Mesenchymal stem cell (in vitro differentiated cells and primary cell): Measurements from ENCODE around the gene ALDOA. TPM values are rescaled to one million over a fixed set of nuclear protein-coding genes. Genes with fewer than 3 reads are reported as not detected.
"Not testable (repeated sequence)": the region's sequence is repeated elsewhere in the genome, so short reads cannot be mapped to it uniquely, and the experiment has no call there.

ENCODE experiments used
- DNase-seq: peaks from one replicate; pipeline ENCODE4 v3.0.0-alpha.2; 2013
- H2AFZ ChIP-seq: one replicate; pipeline ENCODE4 v1.6.1; 2013; ENCODE audit warnings: low read depth, mild to moderate bottlenecking, control low read depth, inconsistent platforms, low read length, moderate library complexity
- H2AK5ac ChIP-seq: 2 replicates; pipeline ENCODE4 v1.6.1; 2013; ENCODE audit warnings: low read length, moderate library complexity, mild to moderate bottlenecking, inconsistent platforms; ENCODE audit not compliant: severe bottlenecking
- H2BK120ac ChIP-seq: one replicate; pipeline ENCODE4 v1.6.1; 2013; ENCODE audit warnings: low read depth, mild to moderate bottlenecking, inconsistent platforms, low read length, moderate library complexity
- H2BK12ac ChIP-seq, 2 experiments: one replicate each; pipeline ENCODE4 v1.6.1; 2013; ENCODE audit warnings: inconsistent platforms in 2 of 2, low read length in 2 of 2, mild to moderate bottlenecking in 2 of 2, moderate library complexity in 2 of 2, control low read depth in 1 of 2
- H2BK15ac ChIP-seq: one replicate; pipeline ENCODE4 v1.6.1; 2013; ENCODE audit warnings: mild to moderate bottlenecking, low read depth, inconsistent platforms; ENCODE audit not compliant: poor library complexity, severe bottlenecking
- H2BK5ac ChIP-seq: 2 replicates; pipeline ENCODE4 v1.6.1; 2013; ENCODE audit warnings: low read depth, mild to moderate bottlenecking, low read length, control low read depth, inconsistent platforms; ENCODE audit not compliant: poor library complexity, severe bottlenecking
- H3K14ac ChIP-seq, 2 experiments: one replicate each; pipeline ENCODE4 v1.6.1; 2013; ENCODE audit warnings: inconsistent platforms in 2 of 2, low read length in 2 of 2, control low read depth in 1 of 2, mild to moderate bottlenecking in 1 of 2, moderate library complexity in 1 of 2
- H3K18ac ChIP-seq, 2 experiments: one replicate each; pipeline ENCODE4 v1.6.1; 2013; ENCODE audit warnings: inconsistent platforms in 2 of 2, low read length in 2 of 2, control low read depth in 1 of 2, low read depth in 1 of 2, mild to moderate bottlenecking in 1 of 2
- H3K23ac ChIP-seq, 2 experiments: one replicate each; pipeline ENCODE4 v1.6.1; 2013; ENCODE audit warnings: inconsistent platforms in 2 of 2, low read length in 2 of 2, mild to moderate bottlenecking in 2 of 2, moderate library complexity in 2 of 2, control low read depth in 1 of 2
- H3K27ac ChIP-seq: 2 replicates; pipeline ENCODE4 v1.5.1; 2013; ENCODE audit warnings: mild to moderate bottlenecking, moderate library complexity, low read length, control low read depth, inconsistent platforms; ENCODE audit not compliant: poor library complexity, severe bottlenecking
- H3K27me3 ChIP-seq, 2 experiments: 2 replicates each; pipeline versions ENCODE4 v1.6.1 to v1.7.0; 2013; ENCODE audit warnings: low read length in 2 of 2, mild to moderate bottlenecking in 2 of 2, moderate library complexity in 2 of 2, control low read depth in 1 of 2, inconsistent platforms in 1 of 2; ENCODE audit not compliant: control insufficient read depth in 1 of 2, insufficient read depth in 1 of 2
- H3K36me3 ChIP-seq, 2 experiments: 2 replicates each; pipeline versions ENCODE4 v1.6.1 to v1.7.0; 2013; ENCODE audit warnings: low read length in 2 of 2, control low read depth in 1 of 2, inconsistent platforms in 1 of 2, low read depth in 1 of 2, mild to moderate bottlenecking in 1 of 2; ENCODE audit not compliant: insufficient read depth in 2 of 2, control insufficient read depth in 1 of 2
- H3K4ac ChIP-seq, 2 experiments: one replicate each; pipeline ENCODE4 v1.6.1; 2013; ENCODE audit warnings: inconsistent platforms in 2 of 2, low read length in 2 of 2, mild to moderate bottlenecking in 2 of 2, moderate library complexity in 2 of 2, control low read depth in 1 of 2, low read depth in 1 of 2
- H3K4me1 ChIP-seq: 2 replicates; pipeline ENCODE4 v1.6.1; 2013; ENCODE audit warnings: low read depth, low read length, control low read depth; ENCODE audit not compliant: control insufficient read depth, insufficient read depth
- H3K4me2 ChIP-seq: 2 replicates; pipeline ENCODE4 v1.6.1; 2013; ENCODE audit warnings: low read length, mild to moderate bottlenecking, inconsistent platforms; ENCODE audit not compliant: poor library complexity, severe bottlenecking
- H3K4me3 ChIP-seq, 2 experiments: 2 replicates each; pipeline versions ENCODE4 v1.5.1 to v1.7.0; 2013; ENCODE audit warnings: low read length in 2 of 2, mild to moderate bottlenecking in 2 of 2, control low read depth in 1 of 2, low read depth in 1 of 2; ENCODE audit not compliant: insufficient read depth in 1 of 2
- H3K79me1 ChIP-seq: replicated peaks from 2 replicates; pipeline ENCODE4 v1.6.1; 2013; ENCODE audit warnings: mild to moderate bottlenecking, control low read depth, low read length, inconsistent platforms; ENCODE audit not compliant: poor library complexity, severe bottlenecking
- H3K9ac ChIP-seq: 2 replicates; pipeline ENCODE4 v1.7.0; 2013; ENCODE audit warnings: mild to moderate bottlenecking, low read length, moderate library complexity
- H3K9me3 ChIP-seq: 2 replicates; pipeline ENCODE4 v1.7.0; 2013; ENCODE audit warnings: mild to moderate bottlenecking, low read length; ENCODE audit not compliant: control insufficient read depth
- H4K8ac ChIP-seq: one replicate; pipeline ENCODE4 v1.6.1; 2013; ENCODE audit warnings: inconsistent platforms, mild to moderate bottlenecking, low read length, moderate library complexity
- H4K91ac ChIP-seq: one replicate; pipeline ENCODE4 v1.6.1; 2013; ENCODE audit warnings: mild to moderate bottlenecking, low read length, inconsistent platforms
- WGBS: methylation state at CpG from one replicate; pipeline ENCODE4 v1.1.7; 2013; ENCODE audit warnings: mixed read lengths; 5-methylcytosine and 5-hydroxymethylcytosine counted together
- polyA plus RNA-seq, 2 experiments: library from polyadenylated mRNA; stranded (reverse); fragments of 200-250 nt; gene quantifications; one replicate each; pipeline ENCODE4 v1.2.3, GENCODE V29; 2013

The ALDOA gene
- polyA plus RNA-seq (2013, experiment 1 of 2): 915 TPM
- polyA plus RNA-seq (2013, experiment 2 of 2): 888 TPM

DNA sequence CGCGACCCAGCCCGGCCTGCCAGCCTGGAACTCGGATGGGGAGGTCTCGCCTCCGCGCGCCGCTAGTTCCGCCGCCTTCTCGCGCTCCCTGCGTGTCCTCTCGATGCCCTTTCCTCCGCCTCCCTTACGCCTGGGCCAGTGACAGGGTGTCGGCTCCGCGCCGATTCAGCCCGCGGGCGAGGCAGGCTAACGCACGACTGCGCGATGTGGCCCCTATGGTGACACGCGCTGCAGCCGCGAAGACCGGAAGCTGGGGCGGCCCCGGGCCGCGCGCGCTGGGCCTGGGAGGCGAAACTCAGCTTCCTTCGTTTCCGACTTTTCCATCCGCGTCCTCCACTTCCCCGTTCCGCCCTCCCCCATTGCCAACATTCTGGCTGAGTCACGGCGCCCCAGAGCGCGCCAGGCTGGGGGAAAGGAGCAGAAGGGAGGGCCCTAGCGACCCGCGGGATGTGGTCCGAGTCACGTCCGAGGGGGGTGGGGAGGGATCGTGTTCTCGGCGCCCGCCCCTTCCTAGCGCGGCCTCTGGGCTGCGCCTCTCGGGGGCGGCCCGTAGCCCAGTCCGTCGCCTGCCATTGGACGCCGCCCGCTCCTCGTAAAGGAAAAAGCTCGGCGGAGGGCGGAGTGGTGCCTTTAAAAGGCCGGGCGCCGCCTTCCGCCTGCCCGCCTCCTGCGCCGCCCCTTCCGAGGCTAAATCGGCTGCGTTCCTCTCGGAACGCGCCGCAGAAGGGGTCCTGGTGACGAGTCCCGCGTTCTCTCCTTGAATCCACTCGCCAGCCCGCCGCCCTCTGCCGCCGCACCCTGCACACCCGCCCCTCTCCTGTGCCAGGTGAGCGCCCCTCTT lies at the start of gene ALDOA:
Gene ALDOA (plus strand): TSS at position 659 of the 841 bp plus-strand sequence. CDS start 1,138 bp downstream, outside the sequence.
- Histone ChIP-seq H3K18ac (peak within 1 kb of the TSS; percentile 95 to 100), H3K27ac (peak within 1 kb of the TSS; percentile 97), H3K36me3 (peaks cover 38 to 42% of the 10 kb centered on the region in 2 experiments), H3K4ac (peak within 1 kb of the TSS; percentile 95 to 99), H4K91ac (peak within 1 kb of the TSS; percentile 98), H2BK12ac (peak within 1 kb of the TSS; percentile 61 to 86), H2BK15ac (peak within 1 kb of the TSS; percentile 86), H2AFZ (peak within 1 kb of the TSS; percentile 74), H2AK5ac (peak within 1 kb of the TSS; percentile 61), H3K4me3 (peak within 1 kb of the TSS; percentile 98), H2BK5ac (peak within 1 kb of the TSS; percentile 93), H3K79me1 (peaks cover 6% of the 10 kb centered on the region), H3K9me3 (no peaks in the 10 kb centered on the region), H3K14ac (peak within 1 kb of the TSS; percentile 77 to 100), H3K23ac (peak within 1 kb of the TSS; percentile 81 to 85), H3K4me2 (peak within 1 kb of the TSS; percentile 98), H3K4me1 (peaks cover 36% of the 10 kb centered on the region), H2BK120ac (peak within 1 kb of the TSS; percentile 93), H3K9ac (peak within 1 kb of the TSS; percentile 100), H4K8ac (peak within 1 kb of the TSS; percentile 92), H3K27me3 (no peaks in the 10 kb centered on the region)
- DNase-seq: peak; percentile 99
- WGBS: under 1% methylated on average over 64 of the region's 99 CpGs

DNA sequence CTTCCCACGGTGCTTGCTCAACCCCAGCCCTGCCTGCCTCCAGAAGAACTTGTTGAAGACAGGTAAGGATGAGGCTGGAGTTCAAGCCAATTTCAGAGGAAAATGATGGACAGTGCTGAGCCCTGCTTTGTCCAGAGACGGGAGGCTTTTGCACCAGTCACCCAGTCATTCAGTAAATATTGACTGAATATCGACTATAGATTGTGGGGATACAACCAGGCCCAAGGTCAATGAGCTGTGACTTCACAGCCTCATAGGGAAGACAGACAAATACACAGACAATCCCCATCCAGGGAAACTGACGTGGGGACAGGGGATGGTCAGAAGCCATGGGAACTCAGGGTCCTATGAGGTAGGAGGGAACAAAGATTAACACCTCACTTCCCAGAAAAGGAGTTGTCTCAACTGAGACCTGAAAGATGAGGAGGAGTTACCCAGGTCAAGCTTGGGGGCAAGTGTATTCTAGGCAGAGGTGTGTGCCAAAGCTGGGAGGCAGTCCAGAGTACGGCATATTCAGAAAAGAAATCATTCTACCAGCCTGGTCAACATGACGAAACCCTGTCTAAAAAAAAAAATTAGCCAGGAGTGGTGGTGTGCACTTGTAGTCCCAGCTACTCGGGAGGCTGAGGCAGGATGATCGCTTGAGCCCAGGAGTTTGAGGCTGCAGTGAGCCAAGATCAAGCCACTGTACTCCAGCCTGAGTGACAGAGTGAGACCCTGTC lies 48.8 kb upstream of the ALDOA start:
- H2AFZ ChIP-seq: no peak overlapping the region
- H2AK5ac ChIP-seq: no peak overlapping the region

DNA sequence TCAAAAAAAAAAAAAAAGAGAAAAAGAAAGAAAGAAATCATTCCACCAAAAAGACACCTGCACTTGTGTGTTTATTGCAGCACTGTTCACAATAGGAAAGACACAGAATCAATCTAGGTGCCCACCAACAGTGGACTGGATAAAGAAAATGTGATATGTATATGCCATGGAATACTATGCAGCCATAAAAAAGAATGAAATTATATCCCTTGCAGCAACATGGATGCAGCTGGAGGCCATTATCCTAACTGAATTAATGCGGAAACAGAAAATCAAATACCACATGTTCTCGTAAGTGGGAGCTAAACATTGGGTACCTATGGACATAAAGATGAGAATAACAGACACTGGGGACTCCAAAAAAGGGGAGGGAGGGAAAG lies 48.3 kb upstream of the ALDOA start:
- H3K27ac ChIP-seq: no peak overlapping the region
- H3K4me1 ChIP-seq: peaks cover 10% of the 10 kb centered on the region
- H3K4me2 ChIP-seq: no peak overlapping the region
- 96% methylated on average over 2 of the region's 2 CpGs for WGBS
- no peak overlapping the region for H2BK5ac ChIP-seq
- H2AK5ac ChIP-seq: no peak overlapping the region
- no peaks in the 10 kb centered on the region for H3K36me3 ChIP-seq
- H3K4ac ChIP-seq: no peak overlapping the region
- H3K27me3 ChIP-seq: peaks cover 6 to 24% of the 10 kb centered on the region in 2 experiments
- H3K4me3 ChIP-seq: no peak overlapping the region
- H2BK15ac ChIP-seq: no peak overlapping the region
- DNase-seq: no peak
- H4K91ac ChIP-seq: no peak overlapping the region
- H3K9ac ChIP-seq: no peak overlapping the region
- H2BK12ac ChIP-seq: no peak overlapping the region
- no peak overlapping the region for H2AFZ ChIP-seq
- H3K14ac ChIP-seq: no peak overlapping the region
- H4K8ac ChIP-seq: no peak overlapping the region
- no peaks in the 10 kb centered on the region for H3K9me3 ChIP-seq
- H3K79me1 ChIP-seq: no peaks in the 10 kb centered on the region
- H3K18ac ChIP-seq: no peak overlapping the region
- H3K23ac ChIP-seq: no peak overlapping the region
- H2BK120ac ChIP-seq: no peak overlapping the region

More for the DNA sequence above, 48.8 kb upstream of the ALDOA start:
- Histone ChIP-seq H3K4me1 (peaks cover 10% of the 10 kb centered on the region), H2BK120ac (no peak overlapping the region), H3K14ac (no peak overlapping the region), H3K4me2 (no peak overlapping the region), H2BK5ac (no peak overlapping the region), H3K27ac (no peak overlapping the region), H3K79me1 (no peaks in the 10 kb centered on the region), H4K8ac (peak overlapping the region; percentile 45), H3K4me3 (no peak overlapping the region), H3K9me3 (no peaks in the 10 kb centered on the region), H4K91ac (no peak overlapping the region), H3K9ac (no peak overlapping the region), H3K23ac (no peak overlapping the region), H2BK12ac (no peak overlapping the region), H3K36me3 (no peaks in the 10 kb centered on the region), H3K27me3 (peaks cover 11 to 29% of the 10 kb centered on the region in 2 experiments), H2BK15ac (no peak overlapping the region), H3K4ac (no peak overlapping the region), H3K18ac (no peak overlapping the region)
- 88% methylated on average over 7 of the region's 8 CpGs for WGBS
- no peak for DNase-seq

DNA sequence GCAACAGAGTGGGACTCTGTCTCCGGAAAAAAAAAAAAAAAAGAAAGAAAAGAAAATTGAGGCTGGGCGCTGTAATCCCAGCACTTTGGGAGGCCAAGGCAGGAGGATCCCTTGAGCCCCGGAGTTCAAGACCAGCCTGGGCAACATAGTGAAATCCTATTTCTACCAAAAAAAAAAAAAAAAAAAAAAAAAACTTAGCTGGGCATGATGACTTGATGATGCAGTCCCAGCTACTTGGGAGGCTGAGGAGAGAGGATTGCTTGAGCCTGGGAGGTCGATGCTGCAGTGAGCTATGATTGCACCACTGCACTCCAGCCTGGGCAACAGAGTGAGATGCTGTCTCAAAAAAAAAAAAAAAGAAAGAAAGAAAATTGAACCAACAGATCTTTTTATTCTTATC lies 47.6 kb upstream of the ALDOA start:
- not testable (repeated sequence) for H3K9me3 ChIP-seq

More for the DNA sequence above, 47.6 kb upstream of the ALDOA start:
- 100% methylated on average over 2 of the region's 4 CpGs for WGBS
- H2BK5ac ChIP-seq, DNase-seq, H3K4me1 ChIP-seq, H3K4ac ChIP-seq, H3K14ac ChIP-seq, H3K36me3 ChIP-seq, H3K18ac ChIP-seq, H3K23ac ChIP-seq, H3K4me2 ChIP-seq, H4K91ac ChIP-seq, H2AK5ac ChIP-seq, H3K4me3 ChIP-seq, H2BK15ac ChIP-seq, H3K79me1 ChIP-seq, H2AFZ ChIP-seq, H2BK120ac ChIP-seq, H3K9ac ChIP-seq, H2BK12ac ChIP-seq, H3K27ac ChIP-seq, H4K8ac ChIP-seq: not testable (repeated sequence)
- H3K27me3 ChIP-seq: peaks cover 5 to 26% of the 10 kb centered on the region in 2 experiments
